Measurements from ENCODE around the gene HDDC2. TPM values are rescaled to one million over a fixed set of nuclear protein-coding genes. Genes with fewer than 3 reads are reported as not detected.

HDDC2 gene
- total and polyA plus RNA-seq, 2 of the 8 experiments (the other 6 are each of a cell fraction or from before 2014, with no cell fraction given) = 89.3 to 129 TPM

DNA sequence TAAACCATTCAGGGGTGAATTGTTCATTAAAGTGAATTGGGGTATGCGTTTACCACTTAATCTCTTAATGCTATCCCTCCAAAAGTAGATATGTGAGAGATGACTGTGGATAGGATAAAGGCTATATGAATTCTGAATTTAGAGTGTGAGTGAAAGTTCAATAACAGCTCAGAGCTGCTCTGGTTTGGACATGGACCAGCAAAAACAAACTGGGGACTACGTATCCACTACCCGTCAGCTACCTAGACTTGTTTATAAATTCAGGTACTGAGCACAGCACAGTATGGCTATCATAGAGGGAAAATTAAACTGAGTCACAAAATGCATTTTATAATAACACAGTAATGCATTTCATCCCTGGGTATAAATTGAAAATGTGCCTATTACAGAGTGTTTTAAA lies 44.4 kb downstream of the HDDC2 start:
- Histone ChIP-seq H2BK12ac (ENCODE audit: low read depth, low read length) (no peak overlapping the region), H3K4me2 (ENCODE audit: insufficient read depth in 1 of 2, low read depth in 2 of 2, low read length in 2 of 2) (no peak overlapping the region), H2BK20ac (ENCODE audit: low read length) (no peak overlapping the region), H3K4ac (replicated peaks; ENCODE audit: insufficient read length, low read depth, low read length) (no peak overlapping the region), H3K4me1 (replicated peaks in 1 of 4; ENCODE audit: control insufficient read depth in 3 of 4, insufficient read depth in 4 of 4, low read length in 3 of 4) (no peaks in the 10 kb centered on the region), H3K36me3 (ENCODE audit: control insufficient read depth in 2 of 4, insufficient read depth in 4 of 4, low read length in 3 of 4) (no peaks in the 10 kb centered on the region), H3K79me1 (ENCODE audit: low read depth, low read length) (no peaks in the 10 kb centered on the region), H2BK5ac (ENCODE audit: low read depth, low read length) (no peak overlapping the region), H3K27me3 (replicated peaks in 1 of 4; ENCODE audit: control insufficient read depth in 3 of 4, extremely low read depth in 1 of 4, insufficient read depth in 3 of 4, low read length in 3 of 4) (no peaks in the 10 kb centered on the region), H3K23ac (ENCODE audit: insufficient read length) (no peak overlapping the region), H3K4me3 (ENCODE audit: extremely low read depth in 1 of 4, insufficient read depth in 2 of 4, low read depth in 3 of 4, low read length in 4 of 4) (no peak overlapping the region), H4K91ac (replicated peaks; ENCODE audit: insufficient read length, low read length) (no peak overlapping the region), H4K5ac (ENCODE audit: insufficient read length, low read depth, low read length) (no peak overlapping the region), H3K56ac (replicated peaks; ENCODE audit: insufficient read length, low read depth, low read length) (no peak overlapping the region), H4K8ac (ENCODE audit: extremely low read depth, insufficient read depth, low read length) (no peak overlapping the region), H2BK120ac (replicated peaks; ENCODE audit: low read depth, low read length) (no peak overlapping the region), H4K20me1 (replicated peaks in 1 of 2; ENCODE audit: control insufficient read depth in 1 of 2, insufficient read depth in 2 of 2, low read length in 2 of 2) (no peaks in the 10 kb centered on the region), H3K18ac (ENCODE audit: extremely low read depth, low read length) (no peak overlapping the region), H2BK15ac (ENCODE audit: low read length) (no peak overlapping the region), H3K9me3 (ENCODE audit: insufficient read depth in 2 of 2, low read depth in 1 of 2, low read length in 1 of 2) (no peaks in the 10 kb centered on the region), H2AFZ (ENCODE audit: low read length) (no peak overlapping the region), H3K9ac (replicated peaks in 1 of 4; ENCODE audit: extremely low read depth in 1 of 4, low read depth in 3 of 4, low read length in 3 of 4) (no peak overlapping the region), H3K27ac (ENCODE audit: low read depth, low read length) (no peak overlapping the region), H2AK5ac (ENCODE audit: low read depth, low read length) (no peak overlapping the region), H3K14ac (ENCODE audit: insufficient read length) (no peak overlapping the region), H3K79me2 (ENCODE audit: control insufficient read depth in 1 of 2, insufficient read depth in 2 of 2, low read length in 2 of 2) (no peaks in the 10 kb centered on the region), H3K23me2 (ENCODE audit: low read depth, low read length) (no peaks in the 10 kb centered on the region)
- FAIRE-seq (no peak), DNase-seq (ENCODE audit: low read depth in 1 of 2, low spot score in 2 of 2) (no peak)
- ChIA-PET POLR2A (ENCODE audit: partially characterized antibody) (no interaction called here), CTCF (ENCODE audit: partially characterized antibody) (no interaction called here)
- TF ChIP-seq SIN3A (conservative IDR thresholded peaks at IDR 0.05 in 1 of 2, IDR thresholded peaks at IDR 0.05 in 1 of 2; ENCODE audit: low read depth in 1 of 2, low read length in 2 of 2) (no peak), CEBPB (IDR thresholded peaks at IDR 0.05; ENCODE audit: low read depth, low read length) (no peak), GABPA (IDR thresholded peaks at IDR 0.05; ENCODE audit: borderline replicate concordance, insufficient read depth, low read length) (no peak), CREB1 (IDR thresholded peaks at IDR 0.05) (no peak), SP2 (IDR thresholded peaks at IDR 0.05; ENCODE audit: low read length) (no peak), RXRA (IDR thresholded peaks at IDR 0.05; ENCODE audit: insufficient read depth, low read depth, low read length) (no peak)
- 93% methylated on average over 3 of the region's 3 CpGs; no CpG with 5 or more reads in 1 of the 2 experiments for WGBS, 2 experiments (ENCODE audit: extremely low coverage in 1 of 2, insufficient coverage in 1 of 2, insufficient read length in 1 of 2, insufficient replicate concordance in 2 of 2, low coverage in 1 of 2, low lambda C conversion rate in 2 of 2, missing lambda C conversion rate in 1 of 2)

All from H1 (cell line).